NB4 (cell line): Measurements from ENCODE around the gene E2F6.

Experiments used
- DNase-seq: peaks from one replicate; pipeline ENCODE4 v3.0.0; 2010; ENCODE audit warnings: low read depth
- H3K4me3 ChIP-seq: one replicate; pipeline ENCODE4 v1.5.1; 2011; ENCODE audit warnings: mild to moderate bottlenecking, low read depth, low read length, moderate library complexity
- CTCF ChIP-seq: IDR thresholded peaks from one replicate; pipeline ENCODE4 v1.5.1; 2012; ENCODE audit warnings: low read depth, low read length
- MAX ChIP-seq: IDR thresholded peaks from 2 replicates; pipeline ENCODE4 v1.6.1; 2011; ENCODE audit warnings: low read depth, low read length
- MYC ChIP-seq: IDR thresholded peaks from 2 replicates; pipeline ENCODE4 v1.6.1; 2011; ENCODE audit warnings: low read depth, low read length
- POLR2A ChIP-seq: IDR thresholded peaks from 2 replicates; pipeline ENCODE4 v1.6.1; 2011; ENCODE audit warnings: mild to moderate bottlenecking; ENCODE audit not compliant: insufficient read length; ENCODE audit errors: extremely low read depth

The E2F6 gene

DNA sequence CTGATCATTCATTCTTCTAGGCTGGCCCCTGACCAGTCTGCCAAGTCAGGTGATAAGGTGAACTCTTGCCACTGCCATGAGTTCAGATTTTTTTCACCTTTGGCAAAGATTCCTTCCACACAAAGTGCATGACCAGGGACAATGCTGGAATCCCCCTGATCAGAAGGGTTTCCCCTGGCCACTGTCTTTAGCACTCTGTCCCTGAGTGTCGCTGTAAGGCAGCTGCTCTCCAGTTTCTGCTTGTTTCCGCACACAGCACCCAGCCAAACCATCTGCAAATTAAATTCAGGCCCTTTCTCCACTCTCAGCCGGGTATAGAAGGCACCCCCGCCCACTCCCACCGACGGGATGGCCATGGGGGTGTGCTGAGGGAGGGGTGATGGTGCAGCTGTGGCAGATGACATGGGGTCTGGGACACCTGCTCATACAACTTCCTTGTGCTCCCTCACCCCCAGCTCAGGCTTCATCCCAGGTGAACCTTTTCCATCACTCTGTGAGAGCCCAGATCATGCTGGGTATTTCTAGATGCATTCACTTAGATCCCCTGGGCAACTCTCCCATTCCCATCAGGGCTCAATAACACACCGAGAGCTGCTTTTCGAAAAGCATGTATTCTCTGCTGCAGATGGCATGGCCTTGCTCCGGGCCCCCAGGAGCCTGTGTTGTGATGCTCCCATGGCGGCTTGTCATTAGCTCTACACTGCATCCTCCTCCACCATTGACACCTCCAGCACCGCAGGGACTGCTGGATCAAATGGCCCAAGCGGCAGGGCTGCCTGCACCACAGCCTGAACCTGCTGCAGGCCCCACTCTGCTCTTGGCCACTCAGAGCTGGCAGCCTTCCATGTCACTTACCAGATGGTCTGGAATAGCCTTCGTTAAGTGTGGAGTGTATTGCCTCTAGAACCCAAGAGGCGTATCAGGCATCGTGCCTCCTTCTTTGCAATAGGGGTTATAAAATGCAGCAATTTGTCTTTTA, 69.2 kb downstream of the E2F6 start:
- H3K4me3 ChIP-seq, result no peak overlapping the region
- no peak for DNase-seq
- TF ChIP-seq MAX, result no peak
- no peak for TF ChIP-seq POLR2A
- no peak for TF ChIP-seq CTCF
- TF ChIP-seq MYC, result no peak

DNA sequence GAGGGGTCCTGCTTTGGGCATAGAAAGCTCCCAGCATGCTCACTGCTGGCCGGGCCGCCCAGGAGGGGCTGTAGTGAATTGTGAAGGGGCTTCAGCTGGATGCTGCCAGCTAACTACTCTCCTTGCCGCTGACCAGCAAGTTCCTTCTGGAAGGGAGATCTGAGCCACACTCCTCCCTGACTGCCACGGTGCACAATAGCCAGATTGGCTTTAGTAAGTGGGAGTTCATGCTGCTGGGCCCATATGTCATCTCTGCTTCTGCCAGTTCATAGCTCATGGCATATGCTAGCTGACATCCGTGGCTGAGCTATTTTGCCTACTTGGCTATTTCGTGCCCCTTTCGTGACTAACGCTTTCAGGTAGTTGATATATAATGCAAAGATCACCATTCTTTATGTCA, 69.9 kb downstream of the E2F6 start:
- no peak for TF ChIP-seq MYC
- no peak for TF ChIP-seq POLR2A
- no peak for TF ChIP-seq MAX
- TF ChIP-seq CTCF, result no peak
- H3K4me3 ChIP-seq, result no peak overlapping the region
- no peak for DNase-seq

DNA sequence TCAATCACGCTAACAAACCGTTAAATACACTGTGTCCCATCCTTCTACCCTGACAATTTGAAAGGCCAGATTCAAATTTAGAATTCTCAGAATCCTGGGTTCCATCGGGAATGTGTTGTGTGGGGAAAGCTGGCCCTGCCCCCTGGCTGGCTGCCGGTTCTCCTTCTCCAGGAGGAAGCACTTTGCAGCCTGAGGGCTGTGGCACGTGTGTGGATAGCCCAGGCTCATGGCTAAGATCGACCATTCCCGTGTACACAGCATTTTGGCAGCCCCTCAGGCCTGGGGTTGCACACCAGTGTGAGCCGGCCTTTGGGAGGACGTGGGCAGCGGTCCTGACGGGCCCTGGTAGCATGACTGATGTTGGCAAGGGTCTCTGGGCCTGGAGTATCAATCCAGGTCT, 70.6 kb downstream of the E2F6 start:
- DNase-seq, result no peak
- no peak for TF ChIP-seq CTCF
- no peak for TF ChIP-seq MYC
- TF ChIP-seq POLR2A, result no peak
- TF ChIP-seq MAX, result no peak
- H3K4me3 ChIP-seq, result no peak overlapping the region
